NT2/D1 (cell line): ENCODE results near the gene POLR3H.

Experiments used
- SUZ12 ChIP-seq: IDR thresholded peaks from 2 replicates; pipeline ENCODE4 v1.6.1; 2011; ENCODE audit not compliant: insufficient read length, insufficient read depth; ENCODE audit errors: extremely low read depth
- YY1 ChIP-seq: IDR thresholded peaks from 2 replicates; pipeline ENCODE4 v1.6.1; 2011; ENCODE audit not compliant: insufficient read length, insufficient read depth
- ZNF274 ChIP-seq: IDR thresholded peaks from 2 replicates; pipeline ENCODE4 v1.6.1; 2011; ENCODE audit warnings: mild to moderate bottlenecking, low read depth, low read length

DNA sequence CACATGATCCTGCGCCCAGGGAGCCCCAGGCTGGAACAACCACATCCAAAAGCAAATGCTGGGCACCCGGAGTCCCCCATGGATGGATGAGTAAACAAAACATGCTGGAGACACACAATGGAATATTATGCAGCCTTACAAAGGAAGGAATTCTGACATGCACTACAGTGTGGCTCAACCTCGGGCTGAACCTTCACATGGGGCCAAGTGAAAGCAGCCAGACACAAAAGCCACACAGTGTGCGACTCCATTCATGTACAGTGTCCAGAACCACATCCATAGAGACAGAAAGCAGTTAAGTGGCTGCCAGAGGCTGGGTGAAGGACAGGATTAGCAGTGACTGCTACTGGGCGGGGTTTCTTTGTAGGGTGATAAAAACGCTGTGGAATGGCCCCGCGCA is 10.1 kb downstream of the POLR3H start:
- TF ChIP-seq YY1 (no peak), ZNF274 (no peak), SUZ12 (no peak)
